GM12873 (cell line): ENCODE measurements around the gene OR4X1.

Source experiments
- CTCF ChIP-seq: IDR thresholded peaks from 2 replicates; pipeline ENCODE4 v1.5.1; 2012; ENCODE audit warnings: low read depth, mild to moderate bottlenecking, moderate library complexity, low read length, control low read depth; ENCODE audit not compliant: insufficient read depth; ENCODE audit errors: missing control alignments

The OR4X1 gene

GRCh38 chr11:48263423-48263911 is at the start of gene OR4X1:
Gene OR4X1 (plus strand): TSS chr11:48263861. CDS start chr11:48263861, 0 bp downstream.
- no peak for TF ChIP-seq CTCF

- no peak for TF ChIP-seq CTCF
These were observed 47.2 kb upstream of the OR4X1 start, which contains the start of gene OR4B1 for GRCh38 chr11:48216510-48216909. Gene OR4B1 (plus strand): TSS chr11:48216810. CDS start chr11:48216810, 0 bp downstream.

GRCh38 chr11:48228761-48229160 is 34.9 kb upstream of the OR4X1 start:
- TF ChIP-seq CTCF: no peak

GRCh38 chr11:48237727-48238126 is 25.9 kb upstream of the OR4X1 start:
- TF ChIP-seq CTCF: no peak

- no peak for TF ChIP-seq CTCF
These were observed 21.2 kb upstream of the OR4X1 start for GRCh38 chr11:48242501-48242900.

GRCh38 chr11:48244804-48245203 is 18.9 kb upstream of the OR4X1 start, which contains the start of gene OR4X2:
Gene OR4X2 (plus strand): TSS chr11:48245104. CDS start chr11:48245104, 0 bp downstream.
- TF ChIP-seq CTCF: no peak

GRCh38 chr11:48248902-48249301 is 14.8 kb upstream of the OR4X1 start:
- no peak for TF ChIP-seq CTCF
